NOMO-1 (cell line): ENCODE data around the gene GON4L.
"Not testable (repeated sequence)": the region's sequence is repeated elsewhere in the genome, so short reads cannot be mapped to it uniquely, and the experiment has no call there.

ENCODE experiments used
- DNase-seq, 2 experiments: peaks; one replicate each; lab custom pipeline; 2025; ENCODE audit not compliant: unreplicated experiment in 2 of 2; lab: John Stamatoyannopoulos, UW

The GON4L gene

GRCh38 chr1:155856975-155857930 lies at the start of gene GON4L:
GON4L (minus strand) TSS chr1:155857214; CDS start chr1:155853780, 3,434 bp downstream.
- DNase-seq = peak; percentile 94 to 97

- DNase-seq = no peak
Observed at GRCh38 chr1:155904261-155904660, 47.2 kb upstream of the GON4L start.

GRCh38 chr1:155900161-155900560 lies 43.1 kb upstream of the GON4L start:
- no peak for DNase-seq

GRCh38 chr1:155899683-155900082 lies 42.7 kb upstream of the GON4L start:
- DNase-seq = no peak

GRCh38 chr1:155898888-155899287 lies 41.9 kb upstream of the GON4L start:
- no peak for DNase-seq

GRCh38 chr1:155897746-155898145 lies 40.7 kb upstream of the GON4L start:
- DNase-seq = no peak

- DNase-seq = not testable (repeated sequence)
Observed at GRCh38 chr1:155896476-155896875, 39.5 kb upstream of the GON4L start.

GRCh38 chr1:155895617-155896016 lies 38.6 kb upstream of the GON4L start:
- not testable (repeated sequence) for DNase-seq

- peak in 1 of 2 experiments; percentile 30 for DNase-seq
Observed at GRCh38 chr1:155893389-155894142, 36.6 kb upstream of the GON4L start.

GRCh38 chr1:155892796-155893195 lies 35.8 kb upstream of the GON4L start:
- DNase-seq = no peak

- no peak for DNase-seq
Observed at GRCh38 chr1:155890251-155890650, 33.2 kb upstream of the GON4L start.

- no peak for DNase-seq
Observed at GRCh38 chr1:155889566-155889965, 32.6 kb upstream of the GON4L start.

GRCh38 chr1:155888481-155888880 lies 31.5 kb upstream of the GON4L start:
- DNase-seq = no peak

GRCh38 chr1:155884982-155885381 lies 28.0 kb upstream of the GON4L start:
- DNase-seq = no peak

GRCh38 chr1:155884031-155884960 lies 27.3 kb upstream of the GON4L start:
- no peak for DNase-seq

- DNase-seq = no peak
Observed at GRCh38 chr1:155882766-155883165, 25.8 kb upstream of the GON4L start.

GRCh38 chr1:155882235-155882634 lies 25.2 kb upstream of the GON4L start:
- peak; percentile 12 to 22 for DNase-seq

- no peak for DNase-seq
Observed at GRCh38 chr1:155880950-155881349, 23.9 kb upstream of the GON4L start.

GRCh38 chr1:155880251-155880650 lies 23.2 kb upstream of the GON4L start:
- DNase-seq = no peak

GRCh38 chr1:155877945-155878344 lies 20.9 kb upstream of the GON4L start:
- DNase-seq = no peak

- no peak for DNase-seq
Observed at GRCh38 chr1:155873860-155874259, 16.8 kb upstream of the GON4L start.
